Loucy (cell line): Measurements from ENCODE around the gene PLXNA2.

Source experiments
- H2AFZ ChIP-seq: fragments of 200-600 bp; sonication (generic); 2 replicates; pipeline ENCODE4 v1.6.0; 2016; ENCODE audit warnings: antibody characterized with exemption, mild to moderate bottlenecking, low read length, moderate library complexity
- H3F3A ChIP-seq: fragments of 200-600 bp; 2 replicates; pipeline ENCODE4 v1.6.0; 2016; ENCODE audit warnings: antibody characterized with exemption, low read depth, mild to moderate bottlenecking
- H3K27me3 ChIP-seq: fragments of 200-600 bp; sonication (generic); 2 replicates; pipeline ENCODE4 v1.6.1; 2014; ENCODE audit warnings: low read length, mild to moderate bottlenecking; ENCODE audit not compliant: insufficient read depth, poor library complexity, severe bottlenecking
- H3K36me3 ChIP-seq: fragments of 200-600 bp; sonication (generic); 2 replicates; pipeline ENCODE4 v1.6.1; 2016; ENCODE audit warnings: low read length; ENCODE audit not compliant: insufficient read depth
- H3K4me1 ChIP-seq: fragments of 200-600 bp; sonication (generic); 2 replicates; pipeline ENCODE4 v1.5.1; 2014; ENCODE audit warnings: low read length, mild to moderate bottlenecking; ENCODE audit not compliant: insufficient read depth, poor library complexity, severe bottlenecking
- H3K4me2 ChIP-seq: fragments of 200-600 bp; sonication (generic); 2 replicates; pipeline ENCODE4 v1.6.0; 2014; ENCODE audit warnings: antibody characterized with exemption, low read length, low read depth, mild to moderate bottlenecking; ENCODE audit not compliant: poor library complexity, severe bottlenecking
- H3K4me3 ChIP-seq: fragments of 200-600 bp; sonication (generic); 2 replicates; pipeline ENCODE4 v1.5.1; 2014; ENCODE audit warnings: low read length, mild to moderate bottlenecking, mixed read lengths; ENCODE audit not compliant: poor library complexity, severe bottlenecking
- H3K79me2 ChIP-seq: fragments of 200-600 bp; sonication (generic); 2 replicates; pipeline ENCODE4 v1.6.1; 2014; ENCODE audit warnings: low read length; ENCODE audit not compliant: insufficient read depth
- H3K9ac ChIP-seq: fragments of 200-600 bp; sonication (generic); 2 replicates; pipeline ENCODE4 v1.6.0; 2014; ENCODE audit warnings: mild to moderate bottlenecking, low read depth, low read length, moderate library complexity; ENCODE audit not compliant: poor library complexity, severe bottlenecking
- H3K9me2 ChIP-seq: fragments of 200-600 bp; sonication (generic); replicated peaks from 2 replicates; pipeline ENCODE4 v1.6.1; 2016; ENCODE audit warnings: low read depth, low read length, mixed read lengths
- H3K9me3 ChIP-seq: fragments of 200-600 bp; sonication (generic); 2 replicates; pipeline ENCODE4 v1.6.1; 2014; ENCODE audit warnings: mild to moderate bottlenecking, antibody characterized with exemption, low read length, low read depth; ENCODE audit not compliant: insufficient read depth
- H4K20me1 ChIP-seq: fragments of 200-600 bp; sonication (generic); 2 replicates; pipeline ENCODE4 v1.6.0; 2014; ENCODE audit warnings: antibody characterized with exemption, low read length, mild to moderate bottlenecking; ENCODE audit not compliant: insufficient read depth, poor library complexity, severe bottlenecking
- CTCF ChIP-seq: fragments of 200-600 bp; sonication (generic); conservative IDR thresholded peaks from 2 replicates; pipeline ENCODE4 v1.5.1; 2014; ENCODE audit warnings: mild to moderate bottlenecking, antibody characterized with exemption, low read length
- EZH2phosphoT487 ChIP-seq: fragments of 200-600 bp; IDR thresholded peaks from 2 replicates; pipeline ENCODE4 v1.6.1; 2018; ENCODE audit warnings: antibody characterized with exemption, mild to moderate bottlenecking, moderate library complexity, borderline replicate concordance

Gene PLXNA2

GRCh38 chr1:208227366-208227765, 16.8 kb downstream of the PLXNA2 start:
- Histone ChIP-seq H3K4me1 (peaks cover 6% of the 10 kb centered on the region), H3K27me3 (no peaks in the 10 kb centered on the region), H3K9me2 (no peaks in the 10 kb centered on the region), H3K79me2 (no peaks in the 10 kb centered on the region), H3F3A (no peaks in the 10 kb centered on the region), H3K4me3 (no peak overlapping the region), H3K36me3 (no peaks in the 10 kb centered on the region), H3K9me3 (no peaks in the 10 kb centered on the region), H4K20me1 (no peaks in the 10 kb centered on the region), H2AFZ (no peak overlapping the region), H3K4me2 (no peak overlapping the region), H3K9ac (no peak overlapping the region)
- no peak for TF ChIP-seq EZH2phosphoT487
- TF ChIP-seq CTCF: no peak

GRCh38 chr1:208225954-208226937, 17.9 kb downstream of the PLXNA2 start:
- Histone ChIP-seq H4K20me1 (no peaks in the 10 kb centered on the region), H3F3A (no peaks in the 10 kb centered on the region), H3K9me2 (no peaks in the 10 kb centered on the region), H2AFZ (no peak overlapping the region), H3K79me2 (no peaks in the 10 kb centered on the region), H3K9me3 (no peaks in the 10 kb centered on the region), H3K4me2 (no peak overlapping the region), H3K36me3 (no peaks in the 10 kb centered on the region), H3K4me3 (no peak overlapping the region), H3K27me3 (no peaks in the 10 kb centered on the region), H3K4me1 (peaks cover 6% of the 10 kb centered on the region), H3K9ac (no peak overlapping the region)
- no peak for TF ChIP-seq EZH2phosphoT487
- no peak for TF ChIP-seq CTCF

GRCh38 chr1:208224192-208224713, 19.9 kb downstream of the PLXNA2 start:
- TF ChIP-seq EZH2phosphoT487: no peak
- no peak for TF ChIP-seq CTCF
- Histone ChIP-seq H3K27me3 (no peaks in the 10 kb centered on the region), H2AFZ (no peak overlapping the region), H3K79me2 (no peaks in the 10 kb centered on the region), H3K9me3 (no peaks in the 10 kb centered on the region), H3K4me2 (no peak overlapping the region), H3K9me2 (no peaks in the 10 kb centered on the region), H4K20me1 (no peaks in the 10 kb centered on the region), H3F3A (no peaks in the 10 kb centered on the region), H3K36me3 (no peaks in the 10 kb centered on the region), H3K4me3 (no peak overlapping the region), H3K9ac (no peak overlapping the region), H3K4me1 (peaks cover 6% of the 10 kb centered on the region)
